ENCODE data around the gene MTUS2.
"Not testable (repeated sequence)": the region's sequence is repeated elsewhere in the genome, so short reads cannot be mapped to it uniquely, and the experiment has no call there.

The MTUS2 gene

DNA sequence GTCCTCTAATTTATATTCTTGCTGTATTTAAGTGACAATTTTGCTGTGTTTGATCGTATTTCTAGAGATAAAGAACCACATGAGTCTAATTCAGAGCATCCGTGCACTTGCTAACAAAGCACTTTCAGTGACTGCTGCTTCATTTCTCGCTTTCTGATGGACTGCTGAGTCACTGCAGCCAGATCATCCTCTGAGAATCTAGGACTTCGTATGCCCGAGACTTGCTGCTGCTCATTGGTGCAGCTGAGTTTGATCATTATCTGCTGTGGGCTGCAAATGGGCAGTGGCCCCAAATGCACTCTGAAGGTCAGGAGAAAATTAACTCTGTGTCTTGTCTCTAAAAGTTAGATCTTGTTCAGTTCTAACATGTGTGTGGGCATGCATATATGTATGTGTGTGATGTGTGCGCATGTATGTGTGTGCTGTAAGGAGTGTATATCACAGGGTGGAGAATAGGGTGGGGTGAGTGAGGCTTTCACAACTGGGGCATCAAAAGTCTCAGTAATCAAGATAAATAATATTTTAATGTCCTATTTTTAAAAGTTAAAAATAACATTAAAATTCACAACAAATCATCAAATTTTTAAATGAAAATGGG is 342.6 kb downstream of the MTUS2 start:
- DNase-seq (ENCODE audit: low read depth in 2 of 2), result no peak

DNA sequence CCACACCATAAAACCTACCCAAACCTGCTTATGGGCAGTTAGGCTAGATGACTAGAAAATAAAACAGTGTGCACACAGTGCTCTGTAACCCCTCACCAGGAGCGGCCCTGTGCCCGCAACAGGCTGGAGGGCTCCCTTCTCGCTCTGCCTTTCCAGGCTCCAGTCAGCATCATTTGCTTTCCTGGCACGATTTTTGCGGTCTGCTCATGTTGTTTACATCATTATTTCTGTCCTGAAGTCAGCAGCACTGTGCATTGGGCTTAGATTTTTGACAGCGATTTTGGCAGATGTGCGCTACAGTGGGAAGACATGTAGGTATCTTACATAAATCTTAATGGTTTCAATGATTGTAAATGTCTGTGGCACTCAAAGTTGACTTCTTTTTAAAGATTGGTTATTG is 344.0 kb downstream of the MTUS2 start:
- no peak for DNase-seq (ENCODE audit: low read depth in 2 of 2)

DNA sequence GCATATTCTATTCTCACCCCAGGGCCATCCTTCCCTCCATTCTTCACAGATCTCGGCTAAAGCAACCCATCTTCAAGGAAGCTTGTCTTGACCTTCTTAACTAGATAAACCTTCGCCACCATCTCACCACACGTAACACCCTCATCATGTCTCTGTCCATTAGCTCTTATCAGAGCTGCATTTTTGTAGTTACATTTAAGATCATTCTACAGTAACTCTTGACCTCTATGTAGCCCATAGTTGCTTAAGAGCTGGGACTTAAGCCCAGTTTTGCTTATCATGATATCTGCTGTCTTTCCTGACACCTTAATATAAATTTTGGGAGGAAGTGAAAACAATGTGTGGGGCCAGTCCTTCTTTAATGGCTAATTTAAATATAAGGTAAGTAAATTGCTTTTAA is 345.1 kb downstream of the MTUS2 start:
- no peak for DNase-seq (ENCODE audit: low read depth in 2 of 2)

DNA sequence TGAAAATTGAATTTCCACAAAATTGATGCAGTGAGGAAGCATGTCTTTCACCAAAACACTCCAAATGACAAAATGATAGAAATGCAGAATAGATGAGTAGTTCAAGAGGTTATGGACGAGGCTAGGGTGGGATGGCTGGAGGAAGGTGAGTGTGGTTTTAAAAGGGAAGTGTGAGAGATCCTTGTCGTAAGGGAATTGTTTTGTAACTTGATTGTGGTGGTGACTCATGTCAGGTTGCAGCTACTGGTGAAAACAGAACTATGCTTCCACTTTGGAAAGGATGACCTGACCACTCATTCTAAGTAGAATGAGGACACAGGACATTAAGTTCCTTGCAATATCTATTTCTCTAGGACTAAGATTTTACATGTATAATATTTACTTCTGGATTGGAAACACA is 345.7 kb downstream of the MTUS2 start:
- DNase-seq (ENCODE audit: low read depth in 2 of 2), result no peak

DNA sequence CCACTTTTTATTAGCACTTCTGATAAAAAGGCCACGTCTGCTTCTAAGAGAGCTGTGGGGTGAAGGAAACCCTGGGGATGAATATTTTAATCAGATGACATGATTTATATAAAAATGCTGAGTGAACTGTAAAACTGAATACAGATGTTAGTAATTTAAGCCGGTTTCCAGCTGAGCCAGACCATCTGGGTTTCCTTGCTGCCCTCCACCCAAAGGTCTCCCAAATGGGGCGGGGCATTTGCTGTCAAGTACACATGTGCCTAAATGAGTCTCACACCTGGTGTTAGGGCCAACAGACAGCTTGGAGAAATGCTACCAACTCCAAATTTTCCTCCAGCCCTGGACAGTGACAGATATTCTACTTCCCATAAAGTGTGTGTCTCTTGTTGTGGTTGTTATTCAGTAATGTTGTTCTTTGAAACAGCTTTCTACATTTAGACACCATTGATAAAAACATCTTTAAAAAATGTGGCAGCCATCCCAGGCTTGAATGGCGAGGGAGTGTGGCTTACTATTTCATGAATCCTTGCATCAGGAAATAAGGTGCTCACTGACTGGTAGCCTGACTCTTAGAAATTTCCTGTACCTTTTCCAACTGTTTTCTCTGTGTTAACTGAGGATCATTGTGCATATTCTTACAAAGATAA is 350.4 kb downstream of the MTUS2 start:
- no peak for DNase-seq (ENCODE audit: low read depth in 2 of 2)

DNA sequence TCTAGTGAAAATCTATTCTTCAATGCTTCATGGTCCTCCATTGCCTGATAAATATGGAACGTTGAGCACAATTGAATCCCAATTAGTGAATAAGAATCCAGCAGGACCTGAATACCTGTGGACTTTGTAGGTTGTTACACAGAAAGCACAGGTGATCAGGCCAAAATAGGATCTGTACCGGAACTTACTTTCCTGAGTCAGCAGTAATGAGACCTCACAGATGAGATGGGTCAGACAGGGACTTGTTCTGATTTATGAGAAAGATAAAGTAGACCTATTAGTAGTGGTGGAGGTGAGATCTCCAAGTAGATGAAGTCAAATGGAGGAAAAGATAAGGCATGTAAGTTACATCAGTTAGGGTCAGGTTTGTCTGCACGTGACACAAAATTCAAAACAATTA is 351.1 kb downstream of the MTUS2 start:
- DNase-seq (ENCODE audit: low read depth in 2 of 2), result no peak

DNA sequence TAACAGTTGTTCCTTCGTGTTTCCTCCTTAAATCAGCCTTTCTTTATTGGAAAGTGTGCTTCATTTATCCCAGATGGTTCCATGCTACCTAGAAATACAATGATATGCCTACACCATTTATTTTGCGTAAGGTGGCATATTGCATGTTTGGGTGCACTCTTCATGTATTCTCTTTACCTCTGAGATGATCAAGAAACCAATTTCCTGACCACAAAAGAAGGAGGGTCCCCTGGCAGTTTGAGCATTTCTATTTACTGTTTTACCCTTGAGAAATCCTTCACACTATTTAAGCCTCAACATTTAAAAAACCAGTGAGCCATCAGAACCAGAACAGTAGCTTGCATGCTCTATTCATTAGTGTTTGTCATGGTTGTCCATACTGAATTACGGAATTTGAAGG is 354.0 kb downstream of the MTUS2 start:
- no peak for DNase-seq (ENCODE audit: low read depth in 2 of 2)

DNA sequence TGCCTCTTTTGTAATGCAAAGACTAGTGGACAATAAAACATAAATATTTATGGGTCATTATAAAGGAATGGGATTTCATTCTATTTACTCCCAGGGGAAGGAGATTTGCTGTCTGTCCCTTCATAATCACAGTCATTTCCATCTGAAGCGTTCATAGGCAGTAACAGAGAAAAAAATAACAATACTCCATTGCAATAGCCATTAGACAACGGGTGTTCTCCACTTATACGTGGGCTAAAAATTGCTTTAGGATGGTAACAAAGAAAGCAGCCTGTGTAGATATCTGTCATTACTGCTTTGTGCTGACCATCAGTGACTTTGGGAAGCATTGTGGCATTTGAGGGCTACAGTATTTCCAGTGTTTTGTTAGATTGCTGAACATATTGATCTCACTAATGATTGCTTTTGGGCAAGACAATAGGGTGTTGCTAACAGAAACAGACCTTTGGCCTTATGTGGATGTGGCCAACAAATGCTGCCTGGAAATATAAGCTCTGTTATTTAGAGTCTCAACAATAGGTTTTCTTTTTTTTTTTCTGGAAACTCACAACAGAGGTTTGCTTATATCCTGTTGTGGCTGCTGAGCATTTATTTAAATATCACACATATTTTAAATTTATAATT is 355.2 kb downstream of the MTUS2 start:
- no peak for DNase-seq (ENCODE audit: low read depth in 2 of 2)

DNA sequence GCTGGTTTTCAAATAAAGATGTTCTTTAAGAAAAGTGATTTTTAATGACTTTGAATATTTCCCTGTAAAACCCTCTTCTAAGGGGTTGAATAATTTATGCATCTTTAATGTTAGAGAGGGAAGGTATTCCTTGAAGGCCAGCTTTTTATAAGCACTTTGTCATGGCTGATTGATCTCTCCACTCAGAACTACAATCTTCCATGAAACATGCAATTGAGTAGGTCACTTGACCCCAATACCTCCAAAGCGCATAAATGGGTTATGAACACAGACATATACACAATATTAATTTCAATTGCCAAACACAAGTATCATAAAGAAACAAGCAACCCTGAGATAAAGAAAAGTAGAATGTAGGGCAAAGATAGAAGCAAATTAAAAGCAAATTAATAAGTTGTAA is 359.9 kb downstream of the MTUS2 start:
- DNase-seq (ENCODE audit: low read depth in 2 of 2), result no peak

DNA sequence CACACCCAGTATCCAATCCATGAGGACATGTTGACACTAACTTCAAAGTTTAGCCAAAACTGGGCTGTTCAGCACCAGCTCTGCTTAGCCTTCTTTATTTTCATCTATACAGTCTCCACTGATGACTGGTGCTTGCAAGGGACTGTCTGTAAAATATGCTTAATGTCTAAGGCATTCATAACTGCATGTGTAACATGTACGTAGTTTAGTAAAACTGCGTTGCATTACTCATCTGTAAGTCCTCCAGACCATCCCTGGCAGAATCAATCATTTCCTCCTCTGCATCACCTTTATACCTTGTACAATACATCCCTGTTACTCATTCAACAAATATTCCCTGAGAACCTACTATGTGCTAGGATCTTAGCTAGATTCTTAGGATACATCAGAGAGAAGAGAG is 362.1 kb downstream of the MTUS2 start:
- no peak for DNase-seq (ENCODE audit: low read depth in 2 of 2)

DNA sequence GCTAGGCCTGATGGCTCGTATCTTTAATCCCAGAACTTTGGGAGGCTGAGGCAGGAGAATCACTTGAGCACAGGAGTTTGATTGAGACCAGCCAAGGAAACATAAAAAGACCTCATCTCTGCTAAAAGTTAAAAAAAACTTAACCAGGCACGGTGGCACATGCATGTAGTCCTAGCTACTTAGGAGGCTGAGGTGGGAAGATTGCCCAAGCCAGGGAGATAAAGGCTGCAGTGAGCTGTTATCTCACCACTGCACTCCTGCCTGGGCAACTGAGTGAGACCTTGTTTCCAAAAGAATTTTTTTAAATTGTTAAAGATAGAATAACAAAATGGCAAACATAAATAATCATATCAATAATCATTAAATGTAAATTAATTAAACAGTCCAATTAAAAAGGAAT is 365.8 kb downstream of the MTUS2 start:
- DNase-seq (ENCODE audit: low read depth in 2 of 2), result no peak

DNA sequence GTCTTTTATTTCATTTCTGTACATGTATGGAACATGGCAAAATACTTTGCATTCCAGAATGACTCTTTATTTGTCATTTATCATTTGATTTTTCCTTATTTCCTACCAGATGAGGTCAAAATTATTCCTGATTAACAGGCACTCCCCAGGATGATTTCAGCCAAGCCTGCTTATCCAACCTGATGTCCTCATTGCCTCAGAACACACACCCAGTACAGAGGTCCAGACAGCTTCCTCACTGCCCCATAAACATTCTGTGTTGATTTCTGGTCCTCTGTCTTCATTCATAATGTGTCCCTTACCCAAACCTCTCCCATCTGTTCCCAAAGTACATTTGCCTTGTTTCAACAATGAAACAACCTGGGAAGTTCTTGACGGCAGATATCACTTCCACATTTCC is 367.4 kb downstream of the MTUS2 start:
- DNase-seq (ENCODE audit: low read depth in 2 of 2), result no peak

DNA sequence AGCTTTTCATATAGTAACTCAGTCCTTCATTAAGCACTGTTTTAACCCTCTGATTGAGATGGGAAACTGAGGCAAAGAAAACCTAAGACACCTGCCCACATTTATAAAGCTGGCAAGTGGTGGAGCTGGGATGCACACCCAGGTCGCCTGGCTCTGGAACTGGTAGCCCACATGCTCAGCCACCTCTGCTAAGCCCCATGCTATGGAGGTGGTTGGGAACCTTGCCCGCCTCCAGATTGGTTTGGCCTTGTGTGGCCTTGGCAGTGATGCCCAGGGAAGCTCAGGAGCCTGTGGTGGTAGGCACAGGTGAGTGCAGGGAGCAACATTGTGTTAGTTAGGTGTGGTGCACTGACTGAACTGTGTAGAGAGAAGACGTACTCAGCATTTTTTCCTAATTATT is 370.2 kb downstream of the MTUS2 start:
- DNase-seq (ENCODE audit: low read depth in 2 of 2), result no peak

DNA sequence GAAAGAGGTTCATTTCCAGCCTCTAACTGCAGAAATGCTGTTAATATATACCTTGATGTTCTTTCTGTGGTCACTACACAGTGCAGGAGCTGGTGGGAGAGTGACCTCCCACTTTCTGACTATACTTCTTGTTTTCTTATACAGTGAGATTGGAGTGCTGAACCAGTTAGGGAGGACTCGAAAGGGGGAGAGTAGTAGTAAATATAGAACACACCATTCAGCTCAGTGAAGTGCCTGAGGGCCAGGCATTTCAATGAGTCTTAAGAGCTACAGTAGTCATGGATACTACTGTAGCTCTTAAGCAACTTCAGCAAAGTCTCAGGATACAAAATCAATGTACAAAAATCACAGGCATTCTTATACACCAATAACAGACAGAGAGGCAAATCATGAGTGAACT is 372.9 kb downstream of the MTUS2 start:
- no peak for DNase-seq (ENCODE audit: low read depth in 2 of 2)

DNA sequence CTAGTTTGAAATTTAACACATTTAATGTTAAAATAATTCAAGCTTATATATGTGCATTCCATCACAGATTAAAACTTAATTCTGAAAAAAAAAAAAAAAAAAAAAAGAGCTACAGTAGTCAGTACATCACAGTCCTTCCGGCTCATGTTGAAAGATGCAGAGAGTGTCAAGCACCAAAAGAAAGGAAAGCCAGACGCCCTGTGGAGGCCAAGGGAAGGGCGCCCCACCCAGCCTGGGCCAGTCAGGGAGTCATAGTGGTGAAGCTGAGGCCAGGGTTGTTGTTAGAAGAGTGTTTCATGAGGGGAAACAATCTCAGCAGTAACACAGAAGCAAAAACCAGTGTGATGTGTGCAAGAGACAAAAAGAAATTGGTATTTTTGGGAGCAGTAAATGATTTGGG is 375.3 kb downstream of the MTUS2 start:
- no peak for DNase-seq (ENCODE audit: low read depth in 2 of 2)

DNA sequence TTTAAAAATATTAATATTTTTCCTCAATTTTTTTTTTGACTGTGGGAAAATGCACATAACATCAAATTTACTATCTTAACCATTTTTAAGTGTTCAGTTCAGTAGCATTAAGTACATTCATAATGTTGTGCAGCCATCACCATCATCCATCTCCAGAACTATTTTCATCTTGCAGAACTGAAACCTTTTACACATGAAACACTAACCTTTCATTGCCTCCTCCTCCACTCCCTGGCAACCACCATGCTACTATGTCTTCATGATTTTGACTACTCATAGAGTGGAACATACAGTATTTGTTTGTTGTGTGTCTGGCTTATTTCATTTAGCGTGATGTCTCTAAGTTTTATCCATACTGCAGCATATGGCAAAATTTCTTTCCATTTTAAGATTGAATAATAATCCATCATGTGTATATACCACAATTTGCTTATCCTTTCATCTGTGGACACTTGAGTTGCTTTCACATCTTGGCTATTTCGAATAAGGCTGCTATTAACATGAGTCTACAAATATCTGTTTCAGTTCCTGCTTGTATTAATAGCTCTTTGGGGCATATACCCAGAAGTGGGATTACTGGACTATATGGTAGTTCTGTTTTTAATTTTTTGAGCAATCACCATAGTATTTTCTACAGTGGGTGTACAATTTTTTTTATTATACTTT is 376.4 kb downstream of the MTUS2 start:
- DNase-seq (ENCODE audit: low read depth in 2 of 2), result no peak

DNA sequence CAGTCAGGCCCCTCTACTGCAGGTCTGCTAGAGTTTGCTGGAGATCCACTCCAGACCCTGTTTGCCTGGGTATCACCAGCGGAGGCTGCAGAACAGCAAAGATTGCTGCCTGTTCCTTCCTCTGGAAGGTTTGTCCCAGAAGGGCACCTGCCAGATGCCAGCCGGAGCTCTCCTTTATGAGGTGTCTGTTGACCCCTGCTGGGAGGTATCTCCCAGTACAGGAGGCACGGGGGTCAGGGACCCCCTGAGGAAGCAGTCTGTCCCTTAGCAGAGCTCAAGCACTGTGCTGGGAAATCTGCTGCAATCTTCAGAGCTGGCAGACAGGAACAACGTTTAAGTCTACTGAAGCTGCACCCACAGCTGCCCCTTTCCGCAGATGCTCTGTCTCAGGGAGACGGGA is 382.6 kb downstream of the MTUS2 start:
- DNase-seq (ENCODE audit: low read depth in 2 of 2), result not testable (repeated sequence)

DNA sequence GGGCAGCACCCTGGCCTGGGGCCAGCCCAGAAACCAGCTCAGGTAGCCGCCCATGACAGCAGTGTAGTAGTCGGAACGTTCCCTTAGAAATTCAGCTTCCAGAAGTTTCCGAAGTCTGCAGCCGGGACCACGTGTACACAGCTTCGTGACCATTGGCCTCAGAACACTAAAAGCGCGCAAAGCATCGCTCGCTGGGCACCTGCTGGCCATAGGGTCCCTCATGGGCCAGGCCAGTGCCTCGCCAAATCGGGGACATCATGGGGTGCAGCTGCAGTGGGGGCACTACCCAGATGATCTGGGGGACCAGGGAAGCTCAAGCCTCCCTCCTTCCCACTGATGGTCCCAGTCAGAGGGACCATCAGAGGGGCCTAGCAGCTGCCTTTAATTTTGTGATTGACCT is 384.5 kb downstream of the MTUS2 start:
- no peak for DNase-seq (ENCODE audit: low read depth in 2 of 2)

DNA sequence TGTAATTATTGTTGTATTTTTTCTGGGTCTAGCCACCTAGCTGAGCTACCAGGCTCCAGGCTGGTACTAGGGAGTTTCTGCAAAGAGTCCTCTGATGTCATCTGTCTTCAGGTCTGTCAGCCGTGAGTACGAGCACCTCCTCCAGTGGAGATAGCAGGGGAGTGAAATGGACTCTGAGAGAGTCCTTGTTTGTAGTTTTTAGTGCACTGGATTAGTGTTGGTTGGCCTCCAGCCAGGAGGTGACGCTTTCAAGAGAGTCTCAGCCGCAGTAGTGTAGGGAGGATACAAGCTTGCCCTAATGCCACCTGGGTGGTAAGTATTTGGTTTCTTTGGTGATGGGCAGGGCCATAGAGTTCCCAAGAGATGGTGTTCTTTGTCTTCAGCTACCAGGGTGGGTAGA is 390.5 kb downstream of the MTUS2 start:
- DNase-seq (ENCODE audit: low read depth in 2 of 2), result no peak

DNA sequence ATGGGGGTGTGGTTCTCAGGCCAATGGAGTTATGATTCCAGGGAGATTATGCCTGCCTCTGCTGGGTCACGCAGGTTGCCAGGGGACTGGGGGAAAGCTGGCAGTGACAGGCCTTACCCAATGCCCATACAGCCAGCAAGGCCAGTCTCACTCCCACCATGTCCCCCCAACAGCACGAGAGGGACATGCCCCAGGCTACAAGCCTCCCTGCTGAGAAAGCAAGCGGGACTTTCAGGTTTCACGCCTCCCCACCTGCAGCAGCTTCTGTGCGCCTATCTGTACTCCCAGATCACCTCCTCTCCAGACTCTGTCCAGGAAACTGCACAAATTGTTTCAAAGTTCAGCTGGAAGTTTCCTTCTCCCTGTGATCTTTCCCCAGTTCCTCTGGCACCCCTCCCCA is 391.0 kb downstream of the MTUS2 start:
- not testable (repeated sequence) for DNase-seq (ENCODE audit: low read depth in 2 of 2)

DNA sequence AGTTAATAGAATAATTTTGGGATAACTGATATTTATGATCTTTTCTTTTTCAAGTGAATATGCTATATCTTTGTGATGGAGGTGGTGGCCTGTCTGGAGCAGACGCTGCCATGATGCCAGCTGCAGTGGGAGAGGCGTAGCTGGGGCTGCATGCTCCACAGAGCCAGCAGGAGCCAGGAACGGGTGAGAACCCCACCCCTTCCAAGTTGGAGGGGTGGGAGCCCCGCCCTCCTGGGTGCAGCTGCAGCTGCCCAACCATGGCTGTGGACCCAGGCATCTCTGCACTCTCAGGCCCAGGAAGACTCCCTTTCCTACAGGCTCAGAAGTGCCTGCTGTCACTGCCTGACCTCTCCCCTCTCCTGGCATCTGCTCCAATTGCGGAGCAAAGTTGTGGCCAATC is 402.3 kb downstream of the MTUS2 start:
- DNase-seq (ENCODE audit: low read depth in 2 of 2), result no peak

DNA sequence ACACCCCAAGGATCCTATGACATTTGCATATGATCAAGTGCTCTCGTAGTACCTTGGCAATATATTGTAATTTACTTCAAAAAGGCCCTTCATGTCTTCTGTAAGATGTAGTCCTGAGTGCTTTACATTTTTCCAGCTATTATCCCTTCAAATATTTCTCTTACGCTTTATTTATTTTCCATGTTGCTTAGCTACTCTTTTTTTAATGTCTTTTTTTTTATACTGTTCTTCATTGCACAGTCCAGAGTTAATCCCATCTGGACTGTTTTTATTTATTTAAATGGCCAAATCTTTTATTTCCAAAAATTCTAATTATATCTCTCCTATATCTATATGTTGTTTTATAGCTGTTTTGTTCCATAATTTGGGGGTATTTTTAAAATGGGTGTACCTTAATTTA is 404.1 kb downstream of the MTUS2 start:
- DNase-seq (ENCODE audit: low read depth in 2 of 2), result no peak

DNA sequence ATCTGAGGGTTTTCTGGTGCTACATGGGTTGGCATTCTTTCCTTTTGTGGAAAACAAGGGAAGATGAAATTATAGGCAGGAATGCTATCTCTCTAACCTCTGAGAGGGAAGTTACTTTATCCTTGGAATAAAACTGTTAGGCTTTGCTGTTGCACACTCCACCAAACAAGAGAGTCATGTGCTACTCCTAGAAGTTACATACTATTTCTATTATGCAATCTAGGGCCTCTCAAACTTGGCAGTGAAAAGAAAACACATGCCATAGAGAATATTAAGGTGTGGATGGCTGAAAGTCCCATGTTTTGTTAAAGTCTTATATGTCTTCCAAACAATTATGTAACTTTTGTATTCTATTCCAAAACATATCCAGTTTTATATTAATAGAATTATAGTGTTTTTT is 407.4 kb downstream of the MTUS2 start:
- DNase-seq (ENCODE audit: low read depth in 2 of 2), result no peak

All from stimulated activated CD8-positive, alpha-beta memory T cell treated with anti-CD3 and anti-CD28 coated beads, Interleukin-7, amount 100 ng/mL, for 4 hours (primary cell).